Epithelial cell of esophagus (primary cell): ENCODE data around the gene PAPOLG.
"Not testable (repeated sequence)": the region's sequence is repeated elsewhere in the genome, so short reads cannot be mapped to it uniquely, and the experiment has no call there.

Experiments
- DNase-seq: peaks from one replicate; pipeline ENCODE4 v3.0.0; 2010; ENCODE audit warnings: low read depth
- H3K4me3 ChIP-seq: 2 replicates; pipeline ENCODE4 v1.5.1; 2011; ENCODE audit warnings: mild to moderate bottlenecking, low read length, control low read depth
- TF ChIP-seq, protein P1 (sequence below): IDR thresholded peaks from 2 replicates; pipeline ENCODE4 v1.5.1; 2011; ENCODE audit warnings: low read depth, mild to moderate bottlenecking, low read length, control low read depth, inconsistent platforms; ENCODE audit not compliant: insufficient read depth; ENCODE audit errors: missing control alignments

PAPOLG gene

DNA sequence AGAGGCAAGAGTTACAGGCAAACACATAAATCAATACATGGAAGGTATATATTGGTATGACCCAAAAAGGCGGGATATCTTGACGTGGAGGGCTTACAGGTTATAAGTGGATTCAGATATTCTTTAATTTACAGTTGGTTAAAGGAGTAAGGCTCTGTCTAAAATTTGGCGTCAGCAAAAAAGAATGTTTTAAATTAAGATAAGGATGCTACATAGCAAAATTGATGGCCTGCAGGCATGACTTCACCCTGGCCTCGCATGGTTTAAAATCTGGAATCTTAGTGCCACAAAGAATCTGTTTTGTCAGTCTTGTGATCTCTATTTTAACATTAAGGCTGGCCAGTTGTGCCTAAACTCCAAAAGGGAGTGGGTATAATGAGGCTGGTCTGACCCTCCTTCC lies 66.9 kb downstream of the PAPOLG start:
- no peak for DNase-seq
- TF ChIP-seq, protein P1, sequence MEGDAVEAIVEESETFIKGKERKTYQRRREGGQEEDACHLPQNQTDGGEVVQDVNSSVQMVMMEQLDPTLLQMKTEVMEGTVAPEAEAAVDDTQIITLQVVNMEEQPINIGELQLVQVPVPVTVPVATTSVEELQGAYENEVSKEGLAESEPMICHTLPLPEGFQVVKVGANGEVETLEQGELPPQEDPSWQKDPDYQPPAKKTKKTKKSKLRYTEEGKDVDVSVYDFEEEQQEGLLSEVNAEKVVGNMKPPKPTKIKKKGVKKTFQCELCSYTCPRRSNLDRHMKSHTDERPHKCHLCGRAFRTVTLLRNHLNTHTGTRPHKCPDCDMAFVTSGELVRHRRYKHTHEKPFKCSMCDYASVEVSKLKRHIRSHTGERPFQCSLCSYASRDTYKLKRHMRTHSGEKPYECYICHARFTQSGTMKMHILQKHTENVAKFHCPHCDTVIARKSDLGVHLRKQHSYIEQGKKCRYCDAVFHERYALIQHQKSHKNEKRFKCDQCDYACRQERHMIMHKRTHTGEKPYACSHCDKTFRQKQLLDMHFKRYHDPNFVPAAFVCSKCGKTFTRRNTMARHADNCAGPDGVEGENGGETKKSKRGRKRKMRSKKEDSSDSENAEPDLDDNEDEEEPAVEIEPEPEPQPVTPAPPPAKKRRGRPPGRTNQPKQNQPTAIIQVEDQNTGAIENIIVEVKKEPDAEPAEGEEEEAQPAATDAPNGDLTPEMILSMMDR, result no peak
- no peak overlapping the region for H3K4me3 ChIP-seq

DNA sequence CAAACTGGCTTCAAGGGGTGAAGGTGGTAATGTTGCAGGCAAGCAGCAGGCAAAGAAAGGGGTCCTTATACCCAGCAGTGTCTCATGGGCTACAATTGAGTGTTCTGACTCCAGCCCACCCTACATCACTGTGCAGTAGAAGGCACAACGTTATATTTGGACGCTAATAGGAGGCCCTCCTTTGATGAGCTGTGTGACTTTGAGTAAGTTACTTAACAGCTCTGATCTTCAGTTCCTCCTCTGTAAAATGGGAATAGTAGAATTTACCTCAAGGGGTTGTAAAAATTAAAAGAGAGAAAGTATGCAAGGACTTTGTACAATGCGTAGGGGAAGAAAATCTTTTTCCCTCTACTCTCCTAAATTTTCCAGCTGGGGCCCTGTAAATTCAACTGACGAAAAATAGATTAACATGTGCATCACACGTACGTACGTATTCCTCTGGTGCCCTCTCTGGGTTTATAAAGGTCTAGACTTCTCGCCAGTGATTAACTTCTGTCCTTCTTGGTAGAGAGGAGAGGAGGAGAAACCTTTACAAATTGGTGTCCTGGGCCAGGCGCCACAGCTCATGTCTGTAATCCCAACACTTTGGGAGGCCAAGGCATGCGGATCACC lies 67.7 kb downstream of the PAPOLG start:
- H3K4me3 ChIP-seq, result no peak overlapping the region
- no peak for DNase-seq
- TF ChIP-seq, protein P1, result no peak

DNA sequence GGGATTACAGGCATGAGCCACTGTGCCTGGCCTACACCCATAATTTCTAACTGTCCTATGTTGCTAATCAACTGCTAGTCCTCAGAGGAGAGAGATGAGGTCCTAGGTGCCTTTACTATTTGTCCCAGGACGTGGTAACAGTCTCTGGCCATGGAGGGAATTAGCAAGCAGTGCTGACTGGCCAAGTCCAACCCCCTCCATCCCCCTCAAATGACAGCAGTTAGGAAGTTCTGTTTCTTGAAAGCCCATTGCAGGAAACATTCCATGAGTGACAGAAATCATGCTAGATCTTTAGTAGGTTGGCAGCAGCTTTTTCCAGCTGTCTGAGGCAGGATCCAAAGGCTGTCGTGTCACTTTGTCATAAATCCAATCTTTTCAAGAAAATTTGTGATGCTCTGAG lies 69.6 kb downstream of the PAPOLG start:
- TF ChIP-seq, protein P1, result no peak
- no peak for DNase-seq
- H3K4me3 ChIP-seq, result no peak overlapping the region

DNA sequence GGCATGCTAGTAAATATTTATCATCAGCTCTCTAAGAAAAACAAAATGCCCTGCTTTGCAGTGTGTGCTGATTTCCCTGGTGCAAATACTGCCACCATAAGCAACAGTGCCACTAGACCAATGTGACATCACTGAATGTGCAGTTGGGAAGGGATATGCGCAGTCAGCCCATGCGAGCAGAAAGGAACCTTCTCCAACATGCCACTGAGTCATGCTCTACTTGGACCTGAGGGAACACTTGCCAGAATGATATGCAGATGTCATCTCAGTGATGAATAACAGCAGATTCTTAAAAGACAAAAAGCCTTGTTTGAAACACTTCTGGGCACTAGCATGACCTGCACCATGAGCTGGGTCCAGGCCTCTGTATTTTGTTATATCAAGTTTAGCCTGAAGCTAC lies 70.0 kb downstream of the PAPOLG start:
- peak; percentile 52 for DNase-seq
- TF ChIP-seq, protein P1, result no peak
- no peak overlapping the region for H3K4me3 ChIP-seq

DNA sequence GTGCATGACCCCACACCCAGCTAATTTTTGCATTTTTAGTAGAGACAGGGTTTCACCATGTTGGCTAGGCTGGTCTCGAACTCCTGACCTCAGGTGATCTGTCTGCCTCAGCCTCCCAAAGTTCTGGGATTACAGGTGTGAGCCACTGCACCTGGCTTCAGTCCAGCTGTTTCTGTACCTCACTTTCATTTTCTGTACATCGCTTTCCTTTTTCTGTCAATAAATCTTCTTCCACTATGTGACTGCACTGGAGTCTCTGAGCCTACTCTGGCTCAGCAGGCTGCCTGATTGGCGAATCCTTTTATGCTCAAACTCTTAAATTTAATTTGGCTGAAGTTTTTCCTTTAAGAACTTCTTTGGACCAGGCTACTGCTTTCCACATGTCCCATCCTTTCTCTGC lies 70.8 kb downstream of the PAPOLG start:
- not testable (repeated sequence) for DNase-seq, H3K4me3 ChIP-seq

DNA sequence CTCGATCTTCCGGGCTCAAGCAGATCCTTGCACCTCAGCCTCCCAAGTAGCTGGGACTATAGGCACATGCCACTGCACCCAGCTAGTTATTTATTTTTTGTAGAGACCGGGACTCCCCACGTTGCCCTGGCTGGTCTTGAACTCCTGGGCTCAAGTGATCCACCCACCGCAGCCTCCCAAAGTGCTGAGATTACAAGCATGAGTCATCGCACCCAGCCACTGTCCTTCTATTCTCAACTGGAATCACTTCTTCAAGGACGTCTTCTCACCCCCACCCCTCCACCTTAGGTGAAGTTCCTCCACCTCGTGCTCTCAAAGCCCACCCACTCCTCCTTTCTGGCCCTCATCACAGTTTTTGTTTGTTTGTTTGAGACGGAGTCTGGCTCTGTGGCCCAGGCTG lies 71.3 kb downstream of the PAPOLG start:
- TF ChIP-seq, protein P1, result no peak
- no peak for DNase-seq
- H3K4me3 ChIP-seq, result no peak overlapping the region

DNA sequence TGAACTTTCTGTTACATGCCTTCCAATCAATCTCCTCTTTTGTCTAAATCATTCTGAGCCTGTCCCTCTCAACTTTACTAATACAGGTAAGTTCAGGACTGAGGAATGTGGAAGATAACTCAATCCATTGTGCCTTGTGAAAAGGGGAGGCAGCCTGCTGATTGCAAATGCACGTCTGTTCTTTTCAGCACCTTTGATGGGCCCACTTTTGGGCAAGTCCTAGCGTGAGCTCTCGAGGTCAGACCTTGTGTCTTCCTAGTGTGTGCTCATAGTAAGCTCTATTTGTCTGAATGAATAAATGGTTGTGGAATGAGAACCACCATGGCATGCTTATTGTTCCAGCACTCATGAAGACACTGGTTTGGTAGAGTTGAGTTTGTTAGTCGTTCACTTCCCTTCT lies 74.9 kb downstream of the PAPOLG start:
- TF ChIP-seq, protein P1, result no peak
- DNase-seq, result peak; percentile 82
- H3K4me3 ChIP-seq, result no peak overlapping the region
